Ovary (tissue), 9 donors: Measurements from ENCODE around the gene LGR5. TPM values are rescaled to one million over a fixed set of nuclear protein-coding genes. Genes with fewer than 3 reads are reported as not detected.

Source experiments
- DNase-seq, 5 donors: peaks; one replicate each; pipeline ENCODE4 v3.0.0-alpha.2; 2019 to 2020
- H3K27ac ChIP-seq, 2 donors: fragments of 200-600 bp; one replicate each; pipeline versions ENCODE4 v1.5.1 to v1.8.0; 2019 to 2022
- H3K27me3 ChIP-seq: fragments of 200-600 bp; one replicate; pipeline ENCODE4 v1.8.0; 2022
- H3K36me3 ChIP-seq: fragments of 200-600 bp; sonication (generic); one replicate; pipeline ENCODE4 v1.5.1; 2019
- H3K4me1 ChIP-seq: one replicate; pipeline ENCODE4 v1.8.1; 2013; ENCODE audit warnings: mild to moderate bottlenecking, moderate library complexity; ENCODE audit not compliant: insufficient read depth
- H3K4me3 ChIP-seq: fragments of 200-600 bp; sonication (generic); one replicate; pipeline ENCODE4 v1.5.1; 2017
- H3K9me3 ChIP-seq, 2 donors: fragments of 200-600 bp in 1 of 2; sonication (generic) in 1 of 2; one replicate each; pipeline versions ENCODE4 v1.5.1 to v1.8.1; 2013 to 2019; ENCODE audit warnings: mild to moderate bottlenecking in 1 of 2, moderate library complexity in 1 of 2
- EP300 ChIP-seq: sonication (generic); formaldehyde crosslinking; IDR thresholded peaks from one replicate; pipeline ENCODE4 v1.6.1; 2017; ENCODE audit warnings: antibody characterized with exemption
- POLR2A ChIP-seq: fragments of 450-650 bp; IDR thresholded peaks from one replicate; pipeline ENCODE4 v1.6.1; 2017; ENCODE audit warnings: antibody characterized with exemption, mild to moderate bottlenecking, moderate library complexity
- WGBS, 3 donors: extraction: QIAGEN DNeasy Blood & Tissue Kit in 1 of 3; methylation state at CpG; one replicate each; pipeline versions ENCODE4 v1.1.5 to v1.1.7; 2013 to 2017; 5-methylcytosine and 5-hydroxymethylcytosine counted together
- intact Hi-C, 4 donors: fragments of 100-400 bp; cut with DNase I; formaldehyde crosslinking; loops; one replicate each; pipeline versions ENCODE4 v1.11.0 to v1.15.1; 2022 to 2023
- polyA plus RNA-seq, 2 donors: library from polyadenylated mRNA; stranded (reverse); fragments of 200-250 nt in 1 of 2; fragments of 350-450 nt in 1 of 2; fragmentation: Illumina TruSeq in 1 of 2; extraction: RNeasy Lipid Tissue Mini Kit (QIAGEN cat#74804) in 1 of 2; gene quantifications; one replicate each; pipeline ENCODE4 v1.2.3, GENCODE V29; 2013 to 2014
- total RNA-seq, 7 donors: library from RNA; depleted of rRNA in 2 of 7; stranded (reverse); fragments of >200 nt in 2 of 7; fragmentation: NEBNext Ultra II Directional in 3 of 7; extraction: Animal tissue kit (Norgen Biotek cat#: 25700) in 3 of 7; gene quantifications; one replicate each; pipeline versions ENCODE4 v1.1.0 to v1.2.4, GENCODE V29; 2016 to 2023
- TF ChIP-seq, protein P1 (sequence below), 3 donors: fragments of 450-650 bp in 2 of 3; fragments of 200-600 bp in 1 of 3; IDR thresholded peaks; one replicate each; pipeline versions ENCODE4 v1.5.1 to v1.8.0; 2016 to 2022; ENCODE audit warnings: antibody characterized with exemption in 3 of 3, mild to moderate bottlenecking in 1 of 3
- donor health status: DM: no; HTN: no; CAD: no; lungs with moderate emphysema.
- donor health status: DM: no; HTN: no; CAD: no.
- donor health status: Bipolar disorder and iron deficiency.
- donor health status: DM: yes; HTN: yes; CAD: no.
- donor health status: DM: no; HTN: no; CAD: no.
- donor health status: DM: yes; HTN: yes; CAD: no.

Gene LGR5
- total and polyA plus RNA-seq, 9 donors, result 0.31 to 3.5 (median 0.84) TPM

DNA sequence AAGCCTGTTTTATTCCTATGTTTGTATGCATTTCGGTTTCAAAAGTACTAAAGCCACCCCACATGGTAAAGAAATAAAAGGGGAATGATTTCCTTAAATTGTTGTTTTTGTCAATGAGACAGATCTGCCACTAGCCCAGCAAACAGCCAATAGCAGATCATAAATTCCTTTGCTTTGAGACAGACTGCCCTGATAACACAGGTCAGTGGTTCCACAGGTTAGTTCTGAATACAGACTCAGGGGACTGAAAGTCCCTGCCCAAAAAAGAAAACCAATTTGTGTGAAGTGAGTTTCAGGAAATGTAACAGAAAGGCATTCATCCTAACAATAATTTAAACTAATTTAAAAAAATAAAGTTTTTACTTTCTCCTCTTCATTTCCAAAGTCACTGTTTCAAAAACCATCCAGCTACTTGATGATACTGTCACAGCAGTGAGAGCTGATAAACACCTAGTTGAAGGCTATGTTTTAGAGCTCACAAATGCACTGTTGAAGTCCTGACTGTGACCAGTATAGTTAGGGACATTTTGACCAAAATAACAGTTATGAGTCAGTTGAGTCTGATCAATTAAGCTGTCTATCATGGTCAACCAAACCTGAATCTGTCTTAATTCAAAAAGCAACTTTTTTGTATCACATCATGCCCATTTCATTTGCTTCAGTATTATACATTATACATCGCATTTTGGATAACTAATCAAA lies 77.7 kb downstream of the LGR5 start:
- H3K9me3 ChIP-seq, result no peaks in the 10 kb centered on the region

GRCh38 chr12:71521125-71521524 lies 81.5 kb downstream of the LGR5 start:
- H3K27ac ChIP-seq, result no peak overlapping the region
- intact Hi-C loops, result no loop called here
- H3K9me3 ChIP-seq, result no peaks in the 10 kb centered on the region
- H3K4me3 ChIP-seq, result no peak overlapping the region
- TF ChIP-seq EP300 (no peak), POLR2A (no peak)
- TF ChIP-seq, protein P1, sequence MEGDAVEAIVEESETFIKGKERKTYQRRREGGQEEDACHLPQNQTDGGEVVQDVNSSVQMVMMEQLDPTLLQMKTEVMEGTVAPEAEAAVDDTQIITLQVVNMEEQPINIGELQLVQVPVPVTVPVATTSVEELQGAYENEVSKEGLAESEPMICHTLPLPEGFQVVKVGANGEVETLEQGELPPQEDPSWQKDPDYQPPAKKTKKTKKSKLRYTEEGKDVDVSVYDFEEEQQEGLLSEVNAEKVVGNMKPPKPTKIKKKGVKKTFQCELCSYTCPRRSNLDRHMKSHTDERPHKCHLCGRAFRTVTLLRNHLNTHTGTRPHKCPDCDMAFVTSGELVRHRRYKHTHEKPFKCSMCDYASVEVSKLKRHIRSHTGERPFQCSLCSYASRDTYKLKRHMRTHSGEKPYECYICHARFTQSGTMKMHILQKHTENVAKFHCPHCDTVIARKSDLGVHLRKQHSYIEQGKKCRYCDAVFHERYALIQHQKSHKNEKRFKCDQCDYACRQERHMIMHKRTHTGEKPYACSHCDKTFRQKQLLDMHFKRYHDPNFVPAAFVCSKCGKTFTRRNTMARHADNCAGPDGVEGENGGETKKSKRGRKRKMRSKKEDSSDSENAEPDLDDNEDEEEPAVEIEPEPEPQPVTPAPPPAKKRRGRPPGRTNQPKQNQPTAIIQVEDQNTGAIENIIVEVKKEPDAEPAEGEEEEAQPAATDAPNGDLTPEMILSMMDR (IDR thresholded peaks at IDR 0.05), result no peak
- DNase-seq, result no peak
- WGBS, 3 donors, result 78 to 82% (median 79%) methylated on average over 4 of the region's 4 CpGs
- no peaks in the 10 kb centered on the region for H3K36me3 ChIP-seq
- H3K4me1 ChIP-seq, result no peaks in the 10 kb centered on the region
- no peaks in the 10 kb centered on the region for H3K27me3 ChIP-seq

More for the DNA sequence above, 77.7 kb downstream of the LGR5 start:
- no peaks in the 10 kb centered on the region for H3K4me1 ChIP-seq
- TF ChIP-seq, protein P1 (IDR thresholded peaks at IDR 0.05), result no peak
- TF ChIP-seq EP300, result no peak
- no peak overlapping the region for H3K4me3 ChIP-seq
- H3K27me3 ChIP-seq, result no peaks in the 10 kb centered on the region
- H3K27ac ChIP-seq, result no peak overlapping the region
- DNase-seq, result no peak
- no peaks in the 10 kb centered on the region for H3K36me3 ChIP-seq
- WGBS, 3 donors, result 81 to 85% (median 84%) methylated on average over 2 of the region's 2 CpGs
- intact Hi-C loops, result no loop called here

- 43 to 50% (median 47%) methylated on average over 2 of the region's 2 CpGs for WGBS, 3 donors
- H3K36me3 ChIP-seq, result no peaks in the 10 kb centered on the region
Observed at GRCh38 chr12:71524626-71525025, 85.0 kb downstream of the LGR5 start.

DNA sequence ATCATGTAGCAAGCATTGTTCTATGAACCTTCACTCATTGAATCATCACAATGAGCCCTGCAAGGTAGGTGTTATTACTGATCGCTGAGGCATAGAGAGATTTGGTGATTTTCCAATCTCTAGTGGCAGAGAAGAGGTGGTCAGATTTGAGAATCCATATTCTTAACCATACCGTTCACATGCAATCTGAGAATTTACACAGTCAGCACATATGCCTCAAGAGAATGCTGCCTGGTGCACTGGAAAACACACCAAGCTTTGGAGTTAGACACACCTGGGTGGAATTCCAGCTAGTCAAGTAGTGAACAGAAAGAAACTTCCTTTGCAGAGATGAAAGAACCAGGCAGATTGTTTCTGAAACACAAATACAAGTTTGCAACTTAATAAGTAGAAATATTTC lies 94.1 kb downstream of the LGR5 start:
- H3K27me3 ChIP-seq, result no peaks in the 10 kb centered on the region
- no peaks in the 10 kb centered on the region for H3K36me3 ChIP-seq
- no peak overlapping the region for H3K27ac ChIP-seq
- intact Hi-C loops, result no loop called here
- H3K9me3 ChIP-seq, result no peaks in the 10 kb centered on the region
- no peak for DNase-seq
- TF ChIP-seq EP300 (no peak), POLR2A (no peak)
- TF ChIP-seq, protein P1 (IDR thresholded peaks at IDR 0.05), result no peak
- no peaks in the 10 kb centered on the region for H3K4me1 ChIP-seq
- no peak overlapping the region for H3K4me3 ChIP-seq
- 67 to 78% (median 76%) methylated on average over 2 of the region's 2 CpGs for WGBS, 3 donors

More at GRCh38 chr12:71524626-71525025, 85.0 kb downstream of the LGR5 start:
- no peak for DNase-seq
- H3K27ac ChIP-seq, result no peak overlapping the region
- TF ChIP-seq POLR2A, result no peak
- TF ChIP-seq EP300, result no peak
- TF ChIP-seq, protein P1 (IDR thresholded peaks at IDR 0.05), result no peak
- no peaks in the 10 kb centered on the region for H3K9me3 ChIP-seq
- intact Hi-C loops, result no loop called here
- H3K27me3 ChIP-seq, result no peaks in the 10 kb centered on the region
- no peak overlapping the region for H3K4me3 ChIP-seq
- no peaks in the 10 kb centered on the region for H3K4me1 ChIP-seq
